Islet of Langerhans (tissue), 1 donor: Measurements from ENCODE around the gene BARX2.
A peak's percentile ranks its signal among the peaks of the same experiment; 100 is the strongest.

Experiments used
- FAIRE-seq: peaks from one replicate; lab custom pipeline; 2011; peaks lifted over from hg19 to GRCh38; lab: Jason Lieb, UNC

Gene BARX2

GRCh38 chr11:129402206-129403171, 26.8 kb downstream of the BARX2 start:
- FAIRE-seq = no peak

GRCh38 chr11:129404731-129405130, 29.1 kb downstream of the BARX2 start:
- FAIRE-seq = no peak

- FAIRE-seq = no peak
Measured at GRCh38 chr11:129408865-129409444, 33.3 kb downstream of the BARX2 start.

- no peak for FAIRE-seq
Measured at GRCh38 chr11:129410395-129410960, 34.8 kb downstream of the BARX2 start.

GRCh38 chr11:129412494-129412893, 36.8 kb downstream of the BARX2 start:
- no peak for FAIRE-seq

GRCh38 chr11:129414144-129414872, 38.7 kb downstream of the BARX2 start:
- no peak for FAIRE-seq

- no peak for FAIRE-seq
Measured at GRCh38 chr11:129416080-129416820, 40.6 kb downstream of the BARX2 start.

GRCh38 chr11:129417458-129417857, 41.8 kb downstream of the BARX2 start:
- FAIRE-seq = no peak

- FAIRE-seq = no peak
Measured at GRCh38 chr11:129418039-129418438, 42.4 kb downstream of the BARX2 start.

GRCh38 chr11:129419386-129419785, 43.7 kb downstream of the BARX2 start:
- FAIRE-seq = no peak

GRCh38 chr11:129423426-129423825, 47.8 kb downstream of the BARX2 start:
- no peak for FAIRE-seq

- FAIRE-seq = no peak
Measured at GRCh38 chr11:129425214-129425613, 49.6 kb downstream of the BARX2 start.

- FAIRE-seq = no peak
Measured at GRCh38 chr11:129426038-129426437, 50.4 kb downstream of the BARX2 start.

GRCh38 chr11:129426776-129427175, 51.1 kb downstream of the BARX2 start:
- no peak for FAIRE-seq

GRCh38 chr11:129427376-129427775, 51.7 kb downstream of the BARX2 start:
- FAIRE-seq = no peak

GRCh38 chr11:129427816-129428406, 52.3 kb downstream of the BARX2 start:
- no peak for FAIRE-seq

GRCh38 chr11:129428557-129428956, 52.9 kb downstream of the BARX2 start:
- no peak for FAIRE-seq

- peak; percentile 70 for FAIRE-seq
Measured at GRCh38 chr11:129434641-129435498, 59.2 kb downstream of the BARX2 start.

- FAIRE-seq = no peak
Measured at GRCh38 chr11:129435499-129436245, 60.0 kb downstream of the BARX2 start.

- no peak for FAIRE-seq
Measured at GRCh38 chr11:129436573-129436972, 60.9 kb downstream of the BARX2 start.
